Hepatocyte (in vitro differentiated cells): ENCODE measurements around the gene BMP5.

Experiments
- CTCF ChIP-seq: fragments of 200-600 bp; sonication (generic); IDR thresholded peaks from 2 replicates; pipeline ENCODE4 v1.5.1; 2016; ENCODE audit warnings: antibody characterized with exemption, mild to moderate bottlenecking; ENCODE audit not compliant: poor library complexity
- EZH2 ChIP-seq: fragments of 200-600 bp; sonication (generic); IDR thresholded peaks from 2 replicates; pipeline ENCODE4 v1.6.1; 2016; ENCODE audit warnings: antibody characterized with exemption, mild to moderate bottlenecking, borderline replicate concordance
- EZH2phosphoT487 ChIP-seq: fragments of 200-600 bp; sonication (generic); IDR thresholded peaks from one replicate; pipeline ENCODE4 v1.6.1; 2018; ENCODE audit warnings: antibody characterized with exemption, mild to moderate bottlenecking, low read depth, moderate library complexity; ENCODE audit not compliant: unreplicated experiment, severe bottlenecking

GRCh38 chr6:55922406-55922805, 47.0 kb upstream of the BMP5 start:
- no peak for TF ChIP-seq EZH2
- TF ChIP-seq CTCF: no peak
- TF ChIP-seq EZH2phosphoT487: no peak
